SK-N-DZ (cell line): Measurements from ENCODE around the gene ZNF593OS. TPM values are rescaled to one million over a fixed set of nuclear protein-coding genes. Genes with fewer than 3 reads are reported as not detected.
A peak's percentile ranks its signal among the peaks of the same experiment; 100 is the strongest.

Experiments used
- DNase-seq: peaks from one replicate; pipeline ENCODE4 v3.0.0-alpha.2; 2015; ENCODE audit warnings: low spot score
- polyA plus RNA-seq, 2 experiments: library from polyadenylated mRNA; depleted of rRNA; stranded (reverse); fragments of >200 nt; gene quantifications; 2 replicates each; pipeline ENCODE4 v1.2.3, GENCODE V29; 2014

ZNF593OS gene
- polyA plus RNA-seq (2014; cell fraction: cytosol; rRNA removed) = not detected in 2 replicates
- polyA plus RNA-seq (2014; cell fraction: nucleus; rRNA removed) = not detected in 2 replicates

DNA sequence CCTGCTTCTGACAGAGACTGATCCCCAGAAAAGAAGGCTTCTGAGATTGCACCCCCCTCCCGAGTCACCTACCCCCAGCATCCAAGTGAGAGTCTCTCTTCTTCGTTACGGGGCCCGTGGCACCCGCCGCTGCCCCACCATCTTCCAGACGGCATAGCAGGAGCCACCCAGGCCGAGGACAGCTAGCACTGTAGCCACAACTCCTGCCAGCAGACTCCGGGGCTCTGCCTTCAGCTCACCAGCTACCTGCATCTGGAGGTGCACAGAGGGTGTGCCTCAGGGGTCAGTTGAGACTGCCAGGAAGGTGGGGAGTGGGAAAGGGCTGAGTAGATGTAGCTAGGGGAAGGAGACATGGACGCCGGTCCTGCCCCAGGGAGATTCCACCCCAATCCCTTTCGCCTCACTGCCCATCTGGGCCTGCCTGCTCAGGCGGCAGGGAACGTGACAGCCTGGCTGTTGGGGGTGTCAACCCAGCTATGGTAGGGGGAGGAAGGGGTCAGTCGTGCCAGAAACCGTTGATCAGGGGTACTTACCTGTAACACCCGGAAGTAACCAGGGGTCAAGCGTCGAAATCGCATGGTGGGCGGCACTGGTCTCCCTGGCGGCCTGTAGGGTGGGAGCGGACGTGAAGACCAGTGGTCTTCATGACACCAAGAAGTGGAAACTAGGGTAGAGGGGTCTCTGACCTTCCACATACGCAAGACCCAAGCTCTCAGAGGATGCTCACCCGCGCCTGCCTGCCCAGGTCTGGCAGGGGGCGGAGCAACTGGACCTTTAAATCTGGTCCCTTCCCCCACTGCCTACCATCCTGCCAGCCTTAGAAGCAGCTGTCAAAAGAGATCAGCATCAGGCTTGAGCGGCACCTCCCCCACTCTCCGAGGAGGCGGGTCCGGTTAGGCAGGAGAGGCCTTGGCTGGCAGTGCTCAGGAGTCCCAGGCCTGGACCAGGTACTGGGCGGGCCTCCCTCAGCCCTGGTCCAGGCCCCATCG is at the start of gene ZNF593OS:
TSS of gene ZNF593OS (minus strand) at position 749 of the 989 bp plus-strand sequence. CDS start at position 578, 171 bp downstream.
- DNase-seq = no peak

GRCh38 chr1:26221094-26221493 is 49.5 kb upstream of the ZNF593OS start:
- DNase-seq = no peak

DNA sequence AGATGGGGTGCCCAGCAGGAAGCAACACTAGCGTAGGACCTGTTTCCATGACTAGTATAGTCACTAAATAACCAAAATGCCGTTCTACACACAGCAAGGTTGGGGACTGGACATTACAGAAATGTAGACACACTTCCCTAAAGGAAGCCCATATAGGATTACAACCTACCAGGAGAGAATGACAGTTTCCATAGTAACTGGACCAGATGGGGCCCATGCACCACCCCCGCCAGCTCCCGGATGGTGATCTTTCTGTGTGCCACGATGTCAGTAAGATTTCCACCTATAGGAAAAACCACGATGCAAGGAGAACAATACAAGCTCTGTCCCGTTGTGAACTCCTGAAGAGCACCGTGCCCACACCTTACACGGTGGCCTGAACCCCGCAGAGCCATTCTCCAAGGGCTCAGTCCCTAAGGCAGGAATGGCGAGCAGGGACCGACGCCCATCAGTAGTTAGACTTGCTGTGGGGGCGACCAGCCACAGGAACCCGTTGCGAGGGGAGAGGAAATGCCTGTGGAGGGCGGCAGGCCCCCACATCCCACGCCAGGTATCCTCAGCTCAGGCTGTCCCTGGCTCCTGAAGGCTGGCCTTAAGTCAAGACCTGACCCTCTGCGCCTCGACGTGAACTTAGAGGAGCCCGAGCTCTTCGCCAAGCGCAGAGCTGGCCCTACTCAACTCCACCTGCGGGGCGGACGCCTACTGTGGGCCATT is 48.7 kb upstream of the ZNF593OS start:
- DNase-seq = no peak

DNA sequence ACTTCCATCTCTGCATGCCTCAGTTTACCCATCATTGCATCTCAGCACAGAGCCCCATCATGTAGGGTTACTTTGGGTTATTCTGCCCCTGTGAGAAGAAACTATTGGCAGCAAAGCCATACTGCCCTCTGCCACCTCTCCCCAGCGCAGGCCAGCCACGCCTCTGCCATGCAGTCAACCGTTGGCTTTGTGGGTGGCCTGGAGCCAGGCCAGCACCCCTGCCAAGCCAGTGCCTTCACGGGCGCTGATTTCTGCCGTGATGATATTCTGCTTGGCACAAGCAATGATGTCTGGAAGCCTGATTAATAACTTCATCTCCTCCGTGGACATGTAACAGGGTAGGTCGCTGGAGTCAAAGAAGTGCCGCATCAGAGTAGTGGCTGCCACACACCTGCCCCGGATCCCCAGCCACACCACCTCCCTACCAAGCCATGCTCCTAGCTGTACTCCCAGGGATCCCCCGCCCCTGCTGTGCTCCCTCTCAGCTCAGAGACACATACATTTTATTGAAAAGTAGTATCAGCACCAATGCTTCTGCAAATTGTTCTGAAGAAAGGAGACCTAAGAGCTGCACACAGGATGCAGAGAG is 47.4 kb upstream of the ZNF593OS start:
- DNase-seq = no peak

DNA sequence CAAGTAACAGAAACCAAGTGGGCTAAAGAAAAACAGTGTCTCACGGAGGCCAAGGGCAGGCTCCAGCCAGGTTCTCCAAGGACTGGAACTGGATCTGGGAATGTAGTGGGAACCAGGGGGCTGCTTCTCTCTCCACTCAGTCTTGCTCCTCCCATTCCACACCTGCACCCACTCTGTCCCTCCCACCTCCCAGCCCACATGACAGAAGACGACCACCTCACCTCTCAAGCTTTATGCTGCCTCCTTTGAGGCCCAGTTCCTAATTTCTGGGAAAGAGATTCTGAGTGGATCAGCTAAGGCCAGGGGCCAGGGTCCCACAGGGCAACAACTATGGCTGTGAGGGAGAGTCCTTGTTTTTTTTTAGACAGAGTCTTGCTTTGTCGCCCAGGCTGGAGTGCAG is 43.6 kb upstream of the ZNF593OS start:
- no peak for DNase-seq

- DNase-seq = no peak
These were observed 41.8 kb upstream of the ZNF593OS start for GRCh38 chr1:26213335-26213905.

- no peak for DNase-seq
These were observed 41.1 kb upstream of the ZNF593OS start for GRCh38 chr1:26212726-26213125.

DNA sequence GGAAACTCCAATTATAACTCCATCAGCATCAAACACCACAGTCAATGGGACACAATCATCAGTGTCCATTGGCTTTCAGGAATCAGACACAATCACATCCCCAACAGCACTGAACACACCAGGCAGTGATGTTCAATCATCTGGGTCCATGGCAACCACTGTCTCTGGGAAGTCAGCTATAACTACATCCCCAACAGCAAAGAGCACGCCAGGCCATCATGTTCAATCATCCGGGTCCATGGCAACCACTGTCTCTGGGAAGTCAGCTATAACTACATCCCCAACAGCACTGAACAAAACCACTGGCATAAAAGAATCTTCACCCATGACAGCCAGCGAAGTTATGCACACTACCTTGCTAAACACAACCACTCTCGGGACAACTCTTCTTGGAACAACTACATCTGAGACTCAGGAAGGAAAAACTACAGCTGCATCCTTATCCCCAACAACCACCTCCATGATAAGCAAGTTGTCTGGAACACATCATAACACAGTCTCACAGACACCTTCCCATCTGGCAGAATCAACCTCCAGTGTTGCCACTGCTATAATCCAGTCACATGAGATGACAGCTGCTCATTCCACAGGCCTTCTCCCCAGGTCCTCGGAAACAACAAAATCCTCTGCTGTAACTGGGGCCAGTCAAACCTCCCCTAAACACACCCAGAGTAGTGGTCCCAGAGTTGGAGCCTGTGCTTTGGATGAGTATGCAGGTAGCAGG is 38.7 kb upstream of the ZNF593OS start:
- DNase-seq = peak; percentile 51

GRCh38 chr1:26203642-26204318 is 32.1 kb upstream of the ZNF593OS start:
- DNase-seq = peak; percentile 23

DNA sequence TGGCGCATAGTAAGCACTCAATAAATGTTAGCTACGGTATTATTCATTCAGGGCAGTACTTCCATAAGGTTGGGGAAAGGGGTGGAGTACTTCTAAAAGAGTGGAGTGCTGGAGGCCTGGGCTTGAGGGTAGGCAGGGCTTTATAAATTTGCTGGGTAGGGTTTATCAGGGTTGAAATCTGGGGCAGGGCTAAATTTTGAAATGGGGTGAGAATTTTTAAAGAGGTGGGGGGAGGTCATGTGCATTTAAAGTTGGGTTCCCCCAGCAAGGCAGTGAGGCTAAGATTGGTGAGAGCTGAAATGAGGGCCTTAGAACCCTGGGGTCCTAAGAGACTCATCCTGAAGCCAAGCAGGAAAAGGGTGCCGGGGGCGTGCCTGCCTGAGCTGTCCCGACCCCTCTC is 28.8 kb upstream of the ZNF593OS start:
- no peak for DNase-seq

GRCh38 chr1:26197813-26198212 is 26.2 kb upstream of the ZNF593OS start:
- no peak for DNase-seq

DNA sequence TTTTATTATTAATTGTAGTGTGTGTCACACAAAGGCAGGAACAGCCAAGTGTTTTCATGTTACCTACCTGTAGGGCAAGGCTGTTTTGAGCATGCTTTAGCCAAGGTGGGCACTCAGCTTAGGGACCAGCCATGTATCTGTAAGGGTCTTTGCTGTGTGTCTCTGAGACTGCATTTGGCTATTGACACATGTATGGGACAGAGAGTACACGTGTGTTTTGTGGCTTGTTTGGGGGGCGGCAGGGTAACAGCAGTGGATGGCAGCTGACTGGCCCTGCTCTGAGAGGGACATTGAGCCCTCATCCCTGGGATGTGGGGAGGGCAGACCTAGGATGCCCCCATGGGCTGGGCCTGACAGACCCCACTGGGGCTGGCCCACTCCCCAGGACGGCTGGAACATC is 25.7 kb upstream of the ZNF593OS start:
- DNase-seq = no peak

- DNase-seq = no peak
These were observed 24.2 kb upstream of the ZNF593OS start for GRCh38 chr1:26195805-26196204.

DNA sequence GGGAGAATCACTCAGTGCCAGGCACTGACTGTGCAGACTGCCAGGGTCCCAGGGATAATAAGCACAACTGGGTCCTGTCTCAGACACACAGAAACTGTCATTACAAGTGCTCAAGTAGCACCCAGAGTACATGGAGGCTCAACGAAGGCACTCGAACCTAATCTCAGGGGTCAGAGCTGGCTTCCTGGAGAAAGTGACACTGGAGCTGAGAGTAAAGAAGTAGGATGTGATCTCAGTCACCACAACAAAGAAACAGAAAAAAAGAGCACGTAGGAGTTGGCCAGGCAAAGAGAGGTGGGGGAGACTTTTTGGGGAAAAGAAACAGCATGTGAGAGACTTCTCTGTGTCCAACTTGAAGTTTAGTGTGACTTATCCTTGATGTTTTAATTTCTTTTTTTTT is 20.1 kb upstream of the ZNF593OS start:
- no peak for DNase-seq

DNA sequence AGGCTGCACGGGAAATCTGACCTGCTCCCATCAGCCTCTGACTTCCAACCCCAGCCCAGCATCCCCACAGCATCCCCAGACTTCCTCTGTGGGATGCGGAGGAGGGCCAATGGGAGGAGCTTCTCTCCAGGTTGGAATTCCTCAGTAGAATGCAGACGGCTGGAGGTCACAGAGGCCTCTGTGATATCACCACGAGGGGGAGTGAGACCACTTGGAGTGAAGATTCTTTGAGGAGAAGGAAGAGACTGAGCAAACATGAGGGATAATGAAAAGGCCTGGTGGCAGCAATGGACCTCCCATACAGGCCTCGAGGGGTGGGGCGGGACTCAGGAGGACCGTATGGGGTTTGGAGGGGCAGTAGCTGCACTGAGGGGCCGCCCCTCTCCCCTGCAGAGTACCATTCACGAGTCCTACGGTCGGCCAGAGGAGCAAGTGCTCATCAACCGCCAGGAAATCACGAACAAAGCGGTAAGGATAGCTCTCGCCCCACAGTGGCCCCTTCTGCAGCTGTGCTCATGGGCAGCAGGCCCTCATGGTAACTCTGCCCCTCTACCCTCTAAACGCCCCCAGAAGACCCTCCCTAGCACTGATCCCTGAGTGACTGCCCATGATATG is 18.8 kb upstream of the ZNF593OS start, which contains the start of gene CATSPER4:
TSS of gene CATSPER4 (plus strand) at position 230 of the 615 bp plus-strand sequence. CDS start at position 256, 26 bp downstream.
- DNase-seq = peak; percentile 85

- no peak for DNase-seq
These were observed 18.2 kb upstream of the ZNF593OS start for GRCh38 chr1:26189751-26190275.

DNA sequence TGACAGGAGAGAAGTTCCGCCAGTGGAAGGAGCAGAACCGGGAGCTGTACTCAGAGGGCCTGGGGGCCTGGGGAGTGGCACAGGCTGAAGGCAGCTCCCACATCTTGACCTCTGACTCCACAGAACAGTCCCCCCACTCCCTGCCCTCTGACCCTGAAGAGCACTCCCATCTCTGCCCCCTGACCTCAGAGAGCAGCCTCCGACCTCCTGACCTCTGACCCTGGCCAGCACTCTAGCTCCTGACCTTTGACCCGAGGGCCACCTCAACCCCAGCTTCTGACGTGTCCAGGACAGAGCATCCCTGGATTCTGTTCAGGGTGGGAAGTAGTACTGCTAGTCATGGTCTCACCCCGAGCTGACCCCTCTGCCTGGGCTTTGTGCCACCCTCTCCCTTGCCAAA is 17.7 kb upstream of the ZNF593OS start:
- DNase-seq = no peak

DNA sequence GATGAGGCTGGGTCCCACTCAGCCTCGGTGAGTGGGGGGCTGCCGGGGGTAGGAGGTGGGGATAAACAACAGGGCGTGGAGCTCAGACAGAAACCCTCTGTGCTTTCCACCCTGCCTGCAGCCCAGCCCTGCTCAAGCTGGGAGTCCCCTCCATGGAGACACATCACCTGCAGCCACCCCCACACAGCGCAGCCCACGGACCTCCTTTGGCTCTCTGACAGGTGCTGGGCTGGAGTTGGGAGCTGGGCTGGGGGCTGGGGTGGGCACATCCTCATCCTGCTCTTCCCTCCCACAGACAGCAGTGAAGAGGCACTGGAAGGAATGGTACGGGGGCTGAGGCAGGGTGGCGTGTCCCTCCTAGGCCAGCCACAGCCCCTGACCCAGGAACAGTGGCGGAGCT is 16.8 kb upstream of the ZNF593OS start:
- no peak for DNase-seq

GRCh38 chr1:26187882-26188281 is 16.2 kb upstream of the ZNF593OS start:
- DNase-seq = no peak

- DNase-seq = no peak
These were observed 13.3 kb upstream of the ZNF593OS start for GRCh38 chr1:26184883-26185282.
